Neural cell (in vitro differentiated cells): ENCODE measurements around the gene ARSA. TPM values are rescaled to one million over a fixed set of nuclear protein-coding genes. Genes with fewer than 3 reads are reported as not detected.
A peak's percentile ranks its signal among the peaks of the same experiment; 100 is the strongest.

Source experiments
- H2AFZ ChIP-seq: fragments of 200-600, 300-800 bp; sonication (generic), shearing (Covaris generic); 2 replicates; pipeline ENCODE4 v1.6.0; 2014; ENCODE audit warnings: low read depth, mild to moderate bottlenecking, antibody characterized with exemption, low read length, moderate library complexity
- H3F3A ChIP-seq: fragments of 200-600 bp; shearing (Covaris generic); 2 replicates; pipeline ENCODE4 v1.6.1; 2016; ENCODE audit warnings: mild to moderate bottlenecking, moderate library complexity, mixed read lengths, antibody characterized with exemption, low read length; ENCODE audit not compliant: insufficient read depth, poor library complexity, severe bottlenecking
- H3K27ac ChIP-seq: fragments of 200-600, 300-800 bp; sonication (generic), shearing (Covaris generic); 2 replicates; pipeline ENCODE4 v1.5.1; 2014; ENCODE audit warnings: mild to moderate bottlenecking, low read length, moderate library complexity
- H3K27me3 ChIP-seq: fragments of 300-800, 200-600 bp; sonication (generic), shearing (Covaris generic); 2 replicates; pipeline ENCODE4 v1.6.0; 2014; ENCODE audit warnings: mild to moderate bottlenecking, low read depth, low read length, moderate library complexity; ENCODE audit not compliant: insufficient read depth
- H3K36me3 ChIP-seq: fragments of 300-800, 200-600 bp; sonication (generic), shearing (Covaris generic); 2 replicates; pipeline ENCODE4 v1.5.1; 2014; ENCODE audit warnings: mild to moderate bottlenecking, antibody characterized with exemption, low read length, moderate library complexity; ENCODE audit not compliant: insufficient read depth
- H3K4me2 ChIP-seq: fragments of 300-800, 200-600 bp; sonication (generic), shearing (Covaris generic); 2 replicates; pipeline ENCODE4 v1.6.0; 2014; ENCODE audit warnings: mild to moderate bottlenecking, low read length
- H3K4me3 ChIP-seq: fragments of 300-800, 200-600 bp; sonication (generic), shearing (Covaris generic); 2 replicates; pipeline ENCODE4 v1.5.1; 2014; ENCODE audit warnings: mild to moderate bottlenecking, low read length, moderate library complexity
- H3K79me2 ChIP-seq: fragments of 200-600 bp; shearing (Covaris generic); replicated peaks from 2 replicates; pipeline ENCODE4 v1.6.0; 2014; ENCODE audit warnings: mild to moderate bottlenecking, low read length, moderate library complexity; ENCODE audit not compliant: insufficient read depth
- H3K9ac ChIP-seq: fragments of 300-800, 200-600 bp; sonication (generic), shearing (Covaris generic); 2 replicates; pipeline ENCODE4 v1.6.1; 2016; ENCODE audit warnings: mild to moderate bottlenecking, low read length, mixed read lengths
- H3K9me2 ChIP-seq: fragments of 200-600 bp; shearing (Covaris generic); 2 replicates; pipeline ENCODE4 v1.6.1; 2016; ENCODE audit warnings: mild to moderate bottlenecking, low read length, mixed read lengths; ENCODE audit not compliant: insufficient read depth
- H3K9me3 ChIP-seq: fragments of 200-600, 300-800 bp; sonication (generic), shearing (Covaris generic); 2 replicates; pipeline ENCODE4 v1.6.1; 2016; ENCODE audit warnings: mild to moderate bottlenecking, mixed run types, low read length, moderate library complexity, mixed read lengths
- H4K20me1 ChIP-seq: fragments of 200-600 bp; shearing (Covaris generic); 2 replicates; pipeline ENCODE4 v1.6.1; 2016; ENCODE audit warnings: mild to moderate bottlenecking, mixed run types; ENCODE audit not compliant: insufficient read depth
- EP300 ChIP-seq: fragments of 450-650 bp; conservative IDR thresholded peaks from 2 replicates; pipeline ENCODE4 v1.6.1; 2014; ENCODE audit warnings: antibody characterized with exemption, mild to moderate bottlenecking, moderate library complexity; ENCODE audit not compliant: poor library complexity, severe bottlenecking
- EZH2 ChIP-seq: fragments of 200-600, 300-800 bp; shearing (Covaris generic), sonication (generic); IDR thresholded peaks from 2 replicates; pipeline ENCODE4 v1.6.1; 2014; ENCODE audit warnings: antibody characterized with exemption, low read length, borderline replicate concordance, mild to moderate bottlenecking; ENCODE audit not compliant: insufficient read depth, poor library complexity, severe bottlenecking
- MXI1 ChIP-seq: fragments of 450-650 bp; conservative IDR thresholded peaks from 2 replicates; pipeline ENCODE4 v1.6.1; 2014; ENCODE audit warnings: antibody characterized with exemption, mild to moderate bottlenecking; ENCODE audit not compliant: poor library complexity, severe bottlenecking
- POLR2AphosphoS5 ChIP-seq: IDR thresholded peaks from 2 replicates; pipeline ENCODE4 v1.6.1; 2012
- RAD21 ChIP-seq: fragments of 450-650 bp; conservative IDR thresholded peaks from 2 replicates; pipeline ENCODE4 v1.6.1; 2014; ENCODE audit warnings: antibody characterized with exemption, mild to moderate bottlenecking, moderate library complexity
- SMC3 ChIP-seq: fragments of 450-650 bp; conservative IDR thresholded peaks from 2 replicates; pipeline ENCODE4 v1.6.1; 2014; ENCODE audit warnings: antibody characterized with exemption, mild to moderate bottlenecking, moderate library complexity; ENCODE audit not compliant: poor library complexity
- TAF1 ChIP-seq: IDR thresholded peaks from 2 replicates; pipeline ENCODE4 v1.6.1; 2012; ENCODE audit warnings: low read depth
- polyA plus RNA-seq: library from polyadenylated mRNA; depleted of rRNA; stranded (reverse); fragments of >200 nt; gene quantifications from 2 replicates; pipeline ENCODE4 v1.2.3, GENCODE V29; 2014
- TF ChIP-seq, protein P1 (sequence below): IDR thresholded peaks from 2 replicates; pipeline ENCODE4 v1.6.1; 2012; ENCODE audit warnings: borderline replicate concordance
- TF ChIP-seq, protein P2 (sequence below): fragments of 450-650 bp; IDR thresholded peaks from 2 replicates; pipeline ENCODE4 v1.5.1; 2014; ENCODE audit warnings: antibody characterized with exemption, mild to moderate bottlenecking, moderate library complexity; ENCODE audit not compliant: poor library complexity, severe bottlenecking

The ARSA gene
- polyA plus RNA-seq, 1 donor from 2014 or later: 32.5 TPM

DNA sequence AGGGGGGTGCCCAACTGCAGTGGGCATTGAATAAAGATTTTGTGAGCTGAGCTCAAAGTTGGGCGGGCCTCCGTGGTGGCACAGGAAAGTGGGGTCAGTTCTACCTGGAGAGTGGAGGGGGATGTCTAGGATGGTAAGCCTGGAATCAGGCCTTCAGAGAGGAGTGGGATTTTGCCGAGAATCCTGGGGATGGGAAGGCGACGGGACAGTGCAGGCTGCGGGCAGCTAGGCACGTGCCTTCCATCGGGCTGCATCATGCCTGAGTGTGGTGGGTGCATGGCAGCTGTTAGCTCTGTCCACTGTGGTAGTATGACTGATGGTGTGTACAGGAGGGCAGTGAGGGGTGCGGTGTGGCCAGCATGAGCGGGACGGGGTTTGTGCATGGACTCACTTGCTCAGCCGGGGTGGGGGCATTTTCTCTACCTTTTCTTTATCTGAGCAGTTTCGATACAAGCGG, 48.3 kb upstream of the ARSA start:
- Histone ChIP-seq H3K36me3 (no peaks in the 10 kb centered on the region), H2AFZ (no peak overlapping the region), H3K4me2 (no peak overlapping the region), H3K27ac (no peak overlapping the region), H3K79me2 (no peaks in the 10 kb centered on the region), H3K4me3 (no peak overlapping the region), H4K20me1 (no peaks in the 10 kb centered on the region), H3K9ac (no peak overlapping the region), H3K9me2 (no peaks in the 10 kb centered on the region), H3F3A (no peaks in the 10 kb centered on the region), H3K9me3 (no peaks in the 10 kb centered on the region), H3K27me3 (no peaks in the 10 kb centered on the region)
- no peak for TF ChIP-seq EZH2

DNA sequence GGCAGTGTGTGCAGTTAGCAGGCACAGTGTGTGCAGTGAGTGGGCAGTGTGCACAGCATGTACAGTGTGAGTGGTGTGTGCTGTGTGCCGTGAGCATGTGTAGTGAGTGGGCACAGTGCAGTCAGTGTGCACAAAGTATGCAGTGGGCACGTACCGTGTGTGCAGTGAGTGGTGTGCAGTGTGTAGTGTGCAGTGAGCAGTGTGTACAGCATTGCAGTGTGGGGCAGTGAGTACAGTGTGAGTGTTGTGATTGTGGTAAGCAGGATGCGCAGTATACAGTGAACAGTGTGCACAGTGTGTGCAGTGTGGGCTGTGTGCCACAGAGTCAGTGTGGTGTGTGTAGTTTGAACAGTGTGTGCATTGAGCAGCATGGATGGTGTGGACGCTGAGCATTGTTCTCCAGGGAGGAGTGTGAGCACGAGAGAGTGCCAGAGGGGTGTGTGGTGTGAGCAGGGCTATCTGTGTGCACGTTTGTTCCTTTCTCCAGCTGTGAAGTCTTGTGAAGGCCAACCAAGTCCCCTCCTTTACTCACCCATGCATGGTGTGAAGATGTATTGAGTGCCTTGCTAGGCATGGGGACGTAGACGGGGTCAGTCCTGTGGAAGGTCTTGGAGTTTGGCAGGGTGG, 47.7 kb upstream of the ARSA start:
- Histone ChIP-seq H3K9me3 (no peaks in the 10 kb centered on the region), H3K9me2 (no peaks in the 10 kb centered on the region), H3K79me2 (no peaks in the 10 kb centered on the region), H2AFZ (no peak overlapping the region), H3F3A (no peaks in the 10 kb centered on the region), H3K9ac (no peak overlapping the region), H4K20me1 (no peaks in the 10 kb centered on the region), H3K27me3 (no peaks in the 10 kb centered on the region), H3K36me3 (no peaks in the 10 kb centered on the region), H3K4me2 (no peak overlapping the region), H3K27ac (no peak overlapping the region), H3K4me3 (peak overlapping the region; percentile 73)
- TF ChIP-seq EZH2 (no peak), RAD21 (no peak), SMC3 (no peak), EP300 (no peak), MXI1 (no peak)
- TF ChIP-seq, protein P1, sequence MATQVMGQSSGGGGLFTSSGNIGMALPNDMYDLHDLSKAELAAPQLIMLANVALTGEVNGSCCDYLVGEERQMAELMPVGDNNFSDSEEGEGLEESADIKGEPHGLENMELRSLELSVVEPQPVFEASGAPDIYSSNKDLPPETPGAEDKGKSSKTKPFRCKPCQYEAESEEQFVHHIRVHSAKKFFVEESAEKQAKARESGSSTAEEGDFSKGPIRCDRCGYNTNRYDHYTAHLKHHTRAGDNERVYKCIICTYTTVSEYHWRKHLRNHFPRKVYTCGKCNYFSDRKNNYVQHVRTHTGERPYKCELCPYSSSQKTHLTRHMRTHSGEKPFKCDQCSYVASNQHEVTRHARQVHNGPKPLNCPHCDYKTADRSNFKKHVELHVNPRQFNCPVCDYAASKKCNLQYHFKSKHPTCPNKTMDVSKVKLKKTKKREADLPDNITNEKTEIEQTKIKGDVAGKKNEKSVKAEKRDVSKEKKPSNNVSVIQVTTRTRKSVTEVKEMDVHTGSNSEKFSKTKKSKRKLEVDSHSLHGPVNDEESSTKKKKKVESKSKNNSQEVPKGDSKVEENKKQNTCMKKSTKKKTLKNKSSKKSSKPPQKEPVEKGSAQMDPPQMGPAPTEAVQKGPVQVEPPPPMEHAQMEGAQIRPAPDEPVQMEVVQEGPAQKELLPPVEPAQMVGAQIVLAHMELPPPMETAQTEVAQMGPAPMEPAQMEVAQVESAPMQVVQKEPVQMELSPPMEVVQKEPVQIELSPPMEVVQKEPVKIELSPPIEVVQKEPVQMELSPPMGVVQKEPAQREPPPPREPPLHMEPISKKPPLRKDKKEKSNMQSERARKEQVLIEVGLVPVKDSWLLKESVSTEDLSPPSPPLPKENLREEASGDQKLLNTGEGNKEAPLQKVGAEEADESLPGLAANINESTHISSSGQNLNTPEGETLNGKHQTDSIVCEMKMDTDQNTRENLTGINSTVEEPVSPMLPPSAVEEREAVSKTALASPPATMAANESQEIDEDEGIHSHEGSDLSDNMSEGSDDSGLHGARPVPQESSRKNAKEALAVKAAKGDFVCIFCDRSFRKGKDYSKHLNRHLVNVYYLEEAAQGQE: no peak

DNA sequence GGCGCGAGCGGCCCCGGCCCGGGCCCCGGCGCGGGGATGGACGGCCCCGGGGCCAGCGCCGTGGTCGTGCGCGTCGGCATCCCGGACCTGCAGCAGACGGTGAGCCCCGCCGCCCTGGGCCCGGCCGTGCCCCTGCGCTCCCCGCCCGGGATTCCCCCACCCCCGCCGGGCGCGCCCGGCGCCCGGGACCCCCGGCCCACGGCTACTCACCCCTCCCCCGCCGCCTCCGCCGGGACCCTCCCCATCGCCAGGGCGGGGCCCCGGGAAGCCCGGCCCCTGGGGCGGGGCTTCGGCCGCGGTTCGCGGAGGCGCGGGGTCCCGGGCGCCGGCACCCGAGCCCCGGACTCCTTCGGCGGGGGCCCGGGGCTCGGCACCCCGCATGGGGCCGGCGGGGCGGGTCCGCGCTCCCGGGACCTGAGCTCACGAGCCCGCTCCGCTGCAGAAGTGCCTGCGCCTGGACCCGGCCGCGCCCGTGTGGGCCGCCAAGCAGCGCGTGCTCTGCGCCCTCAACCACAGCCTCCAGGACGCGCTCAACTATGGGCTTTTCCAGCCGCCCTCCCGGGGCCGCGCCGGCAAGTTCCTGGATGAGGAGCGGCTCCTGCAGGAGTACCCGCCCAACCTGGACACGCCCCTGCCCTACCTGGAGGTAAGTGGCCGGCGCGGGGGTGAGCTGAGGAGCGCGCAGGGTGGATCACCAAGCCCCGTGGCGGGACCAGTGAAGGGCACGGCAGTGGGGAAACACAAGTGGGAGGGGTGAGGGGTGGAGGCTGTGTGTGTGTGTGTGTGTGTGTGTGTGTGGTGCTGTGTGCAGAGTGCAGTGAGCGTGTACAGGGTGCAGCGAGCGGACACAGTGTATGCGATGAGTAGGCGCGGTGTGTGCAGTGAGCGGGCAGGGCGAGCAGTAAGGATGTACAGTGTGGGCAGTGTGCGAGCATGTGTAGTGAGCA, 46.9 kb upstream of the ARSA start:
- no peaks in the 10 kb centered on the region for H3K27me3 ChIP-seq
- H3K9me3 ChIP-seq: no peaks in the 10 kb centered on the region
- peak overlapping the region; percentile 39 for H3K4me2 ChIP-seq
- no peaks in the 10 kb centered on the region for H4K20me1 ChIP-seq
- no peak overlapping the region for H3K27ac ChIP-seq
- no peaks in the 10 kb centered on the region for H3K36me3 ChIP-seq
- peak overlapping the region; percentile 45 for H3K9ac ChIP-seq
- TF ChIP-seq MXI1 (peak; percentile 79), EZH2 (no peak), EP300 (no peak), TAF1 (no peak), SMC3 (peak; percentile 34), RAD21 (peak; percentile 29), POLR2AphosphoS5 (peak; percentile 35)
- TF ChIP-seq, protein P2, sequence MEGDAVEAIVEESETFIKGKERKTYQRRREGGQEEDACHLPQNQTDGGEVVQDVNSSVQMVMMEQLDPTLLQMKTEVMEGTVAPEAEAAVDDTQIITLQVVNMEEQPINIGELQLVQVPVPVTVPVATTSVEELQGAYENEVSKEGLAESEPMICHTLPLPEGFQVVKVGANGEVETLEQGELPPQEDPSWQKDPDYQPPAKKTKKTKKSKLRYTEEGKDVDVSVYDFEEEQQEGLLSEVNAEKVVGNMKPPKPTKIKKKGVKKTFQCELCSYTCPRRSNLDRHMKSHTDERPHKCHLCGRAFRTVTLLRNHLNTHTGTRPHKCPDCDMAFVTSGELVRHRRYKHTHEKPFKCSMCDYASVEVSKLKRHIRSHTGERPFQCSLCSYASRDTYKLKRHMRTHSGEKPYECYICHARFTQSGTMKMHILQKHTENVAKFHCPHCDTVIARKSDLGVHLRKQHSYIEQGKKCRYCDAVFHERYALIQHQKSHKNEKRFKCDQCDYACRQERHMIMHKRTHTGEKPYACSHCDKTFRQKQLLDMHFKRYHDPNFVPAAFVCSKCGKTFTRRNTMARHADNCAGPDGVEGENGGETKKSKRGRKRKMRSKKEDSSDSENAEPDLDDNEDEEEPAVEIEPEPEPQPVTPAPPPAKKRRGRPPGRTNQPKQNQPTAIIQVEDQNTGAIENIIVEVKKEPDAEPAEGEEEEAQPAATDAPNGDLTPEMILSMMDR: no peak
- TF ChIP-seq, protein P1: no peak
- H3K4me3 ChIP-seq: peak overlapping the region; percentile 73
- H3K9me2 ChIP-seq: no peaks in the 10 kb centered on the region
- no peaks in the 10 kb centered on the region for H3K79me2 ChIP-seq
- H3F3A ChIP-seq: no peaks in the 10 kb centered on the region
- no peak overlapping the region for H2AFZ ChIP-seq
